K562 (cell line): ENCODE measurements around the gene CPED1. TPM values are rescaled to one million over a fixed set of nuclear protein-coding genes. Genes with fewer than 3 reads are reported as not detected.
A peak's percentile ranks its signal among the peaks of the same experiment; 100 is the strongest.

Experiments used
- ATF4 ChIP-seq: fragments of 450-650 bp; formaldehyde crosslinking; IDR thresholded peaks from 2 replicates; pipeline ENCODE4 v1.4.0; 2022; ENCODE audit warnings: mild to moderate bottlenecking, moderate library complexity
- BRCA1 ChIP-seq, 2 experiments: fragments of 450-650 bp in 1 of 2; sonication (generic) in 1 of 2; formaldehyde crosslinking in 1 of 2; IDR thresholded peaks; 2 replicates each; pipeline versions ENCODE4 v1.5.0 to v1.6.1; 2017 to 2020; ENCODE audit warnings: mild to moderate bottlenecking in 1 of 2, missing genetic modification reagents in 1 of 2
- CBX5 ChIP-seq: IDR thresholded peaks from 2 replicates; pipeline ENCODE4 v1.6.1; 2014; ENCODE audit warnings: low read depth, borderline replicate concordance
- E2F1 ChIP-seq: sonication (generic); formaldehyde crosslinking; IDR thresholded peaks from 2 replicates; pipeline ENCODE4 v1.8.1; 2023; ENCODE audit warnings: mild to moderate bottlenecking, missing genetic modification reagents, moderate library complexity
- E2F8 ChIP-seq: fragments of 450-650 bp; IDR thresholded peaks from 2 replicates; pipeline ENCODE4 v1.7.1; 2018; ENCODE audit warnings: mild to moderate bottlenecking, low read depth; ENCODE audit not compliant: partially characterized antibody
- FOXP1 ChIP-seq: sonication (generic); formaldehyde crosslinking; IDR thresholded peaks from 2 replicates; pipeline ENCODE4 v1.8.0; 2022; ENCODE audit warnings: mild to moderate bottlenecking, missing genetic modification reagents
- HINFP ChIP-seq: fragments of 450-650 bp; conservative IDR thresholded peaks from 2 replicates; pipeline ENCODE4 v1.6.1; 2016; ENCODE audit warnings: missing genetic modification characterization, low read depth, mild to moderate bottlenecking, control low read depth, missing compliant biosample characterization
- KDM2B ChIP-seq: fragments of 250-450 bp; sonication (Bioruptor Pico); IDR thresholded peaks from 2 replicates; pipeline ENCODE4 v1.8.0; 2021; ENCODE audit warnings: mild to moderate bottlenecking, moderate library complexity
- KLF1 ChIP-seq: fragments of 450-650 bp; IDR thresholded peaks from 2 replicates; pipeline ENCODE4 v1.6.1; 2016; ENCODE audit warnings: missing genetic modification characterization, missing compliant biosample characterization
- MLLT1 ChIP-seq, 2 experiments: fragments of 450-650 bp; IDR thresholded peaks; 2 replicates each; pipeline ENCODE4 v1.6.1; 2016
- PCBP2 ChIP-seq: fragments of 200-400 bp; formaldehyde crosslinking; IDR thresholded peaks from 2 replicates; pipeline ENCODE4 v1.6.1; 2018; ENCODE audit warnings: low read length, low read depth, mild to moderate bottlenecking, moderate library complexity; ENCODE audit not compliant: poor library complexity, severe bottlenecking
- POLR2AphosphoS5 ChIP-seq: IDR thresholded peaks from 2 replicates; pipeline ENCODE4 v1.6.1; 2011; ENCODE audit warnings: mild to moderate bottlenecking, low read depth, low read length, moderate library complexity; ENCODE audit not compliant: control insufficient read depth, insufficient read depth
- RBFOX2 ChIP-seq: fragments of 200-400 bp; formaldehyde crosslinking; IDR thresholded peaks from 2 replicates; pipeline ENCODE4 v1.6.1; 2017; ENCODE audit warnings: low read depth, mild to moderate bottlenecking, low read length, moderate library complexity
- SIN3B ChIP-seq: fragments of 450-650 bp; IDR thresholded peaks from 2 replicates; pipeline ENCODE4 v1.6.1; 2017; ENCODE audit warnings: low read depth, mild to moderate bottlenecking, moderate library complexity
- ZFPM2 ChIP-seq: fragments of 250-450 bp; sonication (Bioruptor Pico); IDR thresholded peaks from 2 replicates; pipeline ENCODE4 v1.5.1; 2022; ENCODE audit warnings: mild to moderate bottlenecking
- ZNF253 ChIP-seq: fragments of 250-450 bp; sonication (Bioruptor Pico); conservative IDR thresholded peaks from 2 replicates; pipeline ENCODE4 v1.6.1; 2021; ENCODE audit warnings: mild to moderate bottlenecking
- ZNF274 ChIP-seq: IDR thresholded peaks from 2 replicates; pipeline ENCODE4 v1.6.1; 2011; ENCODE audit warnings: low read depth, mild to moderate bottlenecking, low read length, moderate library complexity, borderline replicate concordance
- ZNF561 ChIP-seq: fragments of 450-650 bp; formaldehyde crosslinking; conservative IDR thresholded peaks from 2 replicates; pipeline ENCODE4 v1.4.0; 2020; ENCODE audit warnings: mild to moderate bottlenecking, moderate library complexity
- ZZZ3 ChIP-seq: fragments of 450-650 bp; IDR thresholded peaks from 2 replicates; pipeline ENCODE4 v1.6.1; 2016; ENCODE audit warnings: antibody characterized with exemption, mild to moderate bottlenecking, moderate library complexity
- polyA plus RNA-seq, 8 experiments: library from polyadenylated mRNA; depleted of rRNA in 4 of 8; stranded (reverse) in 5 of 8; unstranded in 3 of 8; fragments of >200 nt; fragmentation: Nextera tagmentation in 2 of 8; fragmentation: Illumina TruSeq in 1 of 8; extraction: Ambion mirVana in 2 of 8; extraction: Trizol in 1 of 8; gene quantifications; 2 replicates each; pipeline versions ENCODE4 v1.2.1 to v1.2.3, GENCODE V29; 2011 to 2014; ENCODE audit warnings: inconsistent platforms in 1 of 8, missing spikeins in 1 of 8
- total RNA-seq, 7 experiments: library from RNA; depleted of rRNA in 6 of 7; stranded (reverse); fragments of >200 nt in 6 of 7; fragmentation: Illumina TruSeq in 2 of 7; extraction: Trizol in 2 of 7; gene quantifications; 2 replicates each; pipeline versions ENCODE4 v1.2.1 to v1.2.3, GENCODE V29; 2011 to 2021; ENCODE audit warnings: low replicate concordance in 1 of 7

The CPED1 gene
- total and polyA plus RNA-seq, 9 of the 15 experiments (the other 6 are each of a cell fraction or from before 2014, with no cell fraction given): 195 to 393 (median 290) TPM

- no peak for TF ChIP-seq ATF4
- TF ChIP-seq BRCA1 (IDR thresholded peaks at IDR 0.05): no peak
- no peak for TF ChIP-seq BRCA1 (CRISPR knock-in tag; IDR thresholded peaks at IDR 0.05)
- peak; percentile 43; the same call in 1 of the 2 replicates for TF ChIP-seq POLR2AphosphoS5
- no peak for TF ChIP-seq ZFPM2 (CRISPR knock-in tag)
- no peak for TF ChIP-seq E2F8
- TF ChIP-seq ZNF253 (CRISPR knock-in tag): no peak
- no peak for TF ChIP-seq ZNF561 (CRISPR knock-in tag)
- no peak for TF ChIP-seq SIN3B
- TF ChIP-seq PCBP2: no peak
- TF ChIP-seq KDM2B: no peak
- TF ChIP-seq HINFP (tag): no peak
- TF ChIP-seq FOXP1 (CRISPR knock-in tag): no peak
- TF ChIP-seq ZNF274: no peak
- no peak for TF ChIP-seq CBX5
- no peak for TF ChIP-seq ZZZ3
- peak in 1 of 2 experiments; percentile 12; a peak in 2 of 4 replicates for TF ChIP-seq MLLT1 (IDR thresholded peaks at IDR 0.05)
- no peak for TF ChIP-seq KLF1 (tag)
- no peak for TF ChIP-seq E2F1 (CRISPR knock-in tag)
- TF ChIP-seq RBFOX2: peak; percentile 17; the same call in 1 of the 2 replicates
These were observed 11.8 kb downstream of the CPED1 start (continued) for GRCh38 chr7:121000081-121000983.
